Neural cell (in vitro differentiated cells): ENCODE results near the gene SLFN12L.

ENCODE experiments used
- CTCF ChIP-seq: fragments of 450-650 bp; IDR thresholded peaks from 2 replicates; pipeline ENCODE4 v1.5.1; 2014; ENCODE audit warnings: antibody characterized with exemption, mild to moderate bottlenecking, moderate library complexity; ENCODE audit not compliant: poor library complexity, severe bottlenecking
- POLR2AphosphoS5 ChIP-seq: IDR thresholded peaks from 2 replicates; pipeline ENCODE4 v1.6.1; 2012
- REST ChIP-seq: IDR thresholded peaks from 2 replicates; pipeline ENCODE4 v1.6.1; 2012; ENCODE audit warnings: borderline replicate concordance

- TF ChIP-seq REST (no peak), CTCF (no peak), POLR2AphosphoS5 (no peak)
These were observed 49.1 kb upstream of the SLFN12L start for GRCh38 chr17:35586569-35587073.
